ENCODE results near the gene KCNN3.

- TF ChIP-seq, protein P1, sequence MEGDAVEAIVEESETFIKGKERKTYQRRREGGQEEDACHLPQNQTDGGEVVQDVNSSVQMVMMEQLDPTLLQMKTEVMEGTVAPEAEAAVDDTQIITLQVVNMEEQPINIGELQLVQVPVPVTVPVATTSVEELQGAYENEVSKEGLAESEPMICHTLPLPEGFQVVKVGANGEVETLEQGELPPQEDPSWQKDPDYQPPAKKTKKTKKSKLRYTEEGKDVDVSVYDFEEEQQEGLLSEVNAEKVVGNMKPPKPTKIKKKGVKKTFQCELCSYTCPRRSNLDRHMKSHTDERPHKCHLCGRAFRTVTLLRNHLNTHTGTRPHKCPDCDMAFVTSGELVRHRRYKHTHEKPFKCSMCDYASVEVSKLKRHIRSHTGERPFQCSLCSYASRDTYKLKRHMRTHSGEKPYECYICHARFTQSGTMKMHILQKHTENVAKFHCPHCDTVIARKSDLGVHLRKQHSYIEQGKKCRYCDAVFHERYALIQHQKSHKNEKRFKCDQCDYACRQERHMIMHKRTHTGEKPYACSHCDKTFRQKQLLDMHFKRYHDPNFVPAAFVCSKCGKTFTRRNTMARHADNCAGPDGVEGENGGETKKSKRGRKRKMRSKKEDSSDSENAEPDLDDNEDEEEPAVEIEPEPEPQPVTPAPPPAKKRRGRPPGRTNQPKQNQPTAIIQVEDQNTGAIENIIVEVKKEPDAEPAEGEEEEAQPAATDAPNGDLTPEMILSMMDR (IDR thresholded peaks at IDR 0.05; ENCODE audit: low read length) = no peak
- TF ChIP-seq EZH2 (optimal IDR thresholded peaks at IDR 0.05; ENCODE audit: low read depth, low read length) = no peak
Measured at GRCh38 chr1:154833209-154833608, 36.9 kb downstream of the KCNN3 start.
